PC-9 (cell line): ENCODE data around the gene NUP133. TPM values are rescaled to one million over a fixed set of nuclear protein-coding genes. Genes with fewer than 3 reads are reported as not detected.

Source experiments
- BruUV-seq: library from RNA; stranded (reverse); fragments of 400-500 nt; replicated peaks from 2 replicates; lab custom pipeline; 2021; lab: Mats Ljungman, UMichigan
- CTCF ChIA-PET: fragments of 300-600 bp; sonication (Branson Sonifier 250); formaldehyde crosslinking; loops from one replicate; lab custom pipeline; 2022; ENCODE audit warnings: antibody characterized with exemption; lab: Charles Lee
- POLR2A ChIA-PET: fragments of 300-600 bp; sonication (Branson Sonifier 250); formaldehyde crosslinking; loops from one replicate; lab custom pipeline; 2022; ENCODE audit warnings: antibody characterized with exemption; ENCODE audit not compliant: unreplicated experiment; lab: Charles Lee
- DNase-seq, 2 experiments: peaks; one replicate each; pipeline versions ENCODE4 v3.0.0 to v3.0.0-alpha.2; 2015 to 2022; ENCODE audit warnings: mixed read lengths in 1 of 2
- H2AFZ ChIP-seq: fragments of 200-600 bp; sonication (generic); 2 replicates; pipeline ENCODE4 v1.8.1; 2017; ENCODE audit warnings: antibody characterized with exemption
- H3F3A ChIP-seq: fragments of 200-600 bp; sonication (generic); 2 replicates; pipeline ENCODE4 v1.8.1; 2017; ENCODE audit warnings: antibody characterized with exemption, mild to moderate bottlenecking, low read depth; ENCODE audit not compliant: insufficient read depth
- H3K27ac ChIP-seq: fragments of 200-600 bp; sonication (generic); 2 replicates; pipeline ENCODE4 v1.6.1; 2016; ENCODE audit warnings: mixed run types
- H3K27me3 ChIP-seq: fragments of 200-600 bp; sonication (generic); 2 replicates; pipeline ENCODE4 v1.6.1; 2016; ENCODE audit warnings: low read depth, mixed run types; ENCODE audit not compliant: insufficient read depth
- H3K36me3 ChIP-seq: fragments of 200-600 bp; sonication (generic); 2 replicates; pipeline ENCODE4 v1.6.1; 2016; ENCODE audit warnings: low read depth, mixed run types
- H3K4me1 ChIP-seq: fragments of 200-600 bp; sonication (generic); replicated peaks from 2 replicates; pipeline ENCODE4 v1.6.1; 2016; ENCODE audit warnings: mixed run types; ENCODE audit not compliant: insufficient read depth
- H3K4me2 ChIP-seq: fragments of 200-600 bp; sonication (generic); 2 replicates; pipeline ENCODE4 v1.6.1; 2017; ENCODE audit warnings: mixed run types
- H3K4me3 ChIP-seq: fragments of 200-600 bp; sonication (generic); 2 replicates; pipeline ENCODE4 v1.6.1; 2016; ENCODE audit warnings: mixed run types
- H3K79me2 ChIP-seq: fragments of 200-600 bp; sonication (generic); 2 replicates; pipeline ENCODE4 v1.6.1; 2017; ENCODE audit warnings: low read depth, mixed run types
- H3K9me2 ChIP-seq: fragments of 200-600 bp; sonication (generic); 2 replicates; pipeline ENCODE4 v1.8.1; 2017; ENCODE audit warnings: mild to moderate bottlenecking; ENCODE audit not compliant: insufficient read depth
- H3K9me3 ChIP-seq: fragments of 200-600 bp; sonication (generic); 2 replicates; pipeline ENCODE4 v1.8.1; 2016; ENCODE audit warnings: low read depth; ENCODE audit not compliant: insufficient read depth
- H4K20me1 ChIP-seq: fragments of 200-600 bp; sonication (generic); 2 replicates; pipeline ENCODE4 v1.8.1; 2017; ENCODE audit not compliant: insufficient read depth
- EZH2 ChIP-seq: fragments of 200-600 bp; sonication (generic); IDR thresholded peaks from 2 replicates; pipeline ENCODE4 v1.8.0; 2017; ENCODE audit warnings: antibody characterized with exemption, low read depth
- intact Hi-C: fragments of 100-400 bp; cut with micrococcal nuclease; formaldehyde crosslinking; loops from one replicate; pipeline ENCODE4 v1.10.0; 2022; ENCODE audit not compliant: unreplicated experiment
- total RNA-seq: library from RNA; stranded (reverse); gene quantifications from 2 replicates; pipeline ENCODE4 v1.2.3, GENCODE V29; 2021
- TF ChIP-seq, protein P1 (sequence below): fragments of 200-600 bp; sonication (generic); conservative IDR thresholded peaks from 2 replicates; pipeline ENCODE4 v1.6.1; 2017; ENCODE audit warnings: mixed run types, antibody characterized with exemption, mild to moderate bottlenecking, moderate library complexity

Gene NUP133
- total RNA-seq, 1 experiment from 2014 or later = 38.5 TPM

DNA sequence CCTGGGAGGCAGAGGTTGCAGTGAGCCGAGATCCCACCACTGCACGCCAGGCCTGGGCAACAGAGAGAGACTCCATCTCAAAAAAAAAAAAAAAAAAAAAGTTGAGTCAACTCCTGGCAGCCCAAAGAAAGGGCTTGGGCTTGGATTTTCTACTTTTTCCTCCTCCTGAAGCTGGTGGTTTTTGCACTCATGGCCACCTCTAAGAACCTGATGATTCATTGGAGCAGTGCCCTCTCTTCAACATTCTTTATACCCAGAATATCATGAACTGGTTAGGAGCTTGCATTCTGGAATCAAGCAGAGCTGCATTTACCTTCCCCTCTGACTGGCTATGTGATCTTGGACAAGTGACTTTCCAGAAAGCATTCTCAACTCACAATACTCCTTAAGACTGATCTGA lies 70.7 kb downstream of the NUP133 start:
- no peaks in the 10 kb centered on the region for H3K4me1 ChIP-seq
- no peaks in the 10 kb centered on the region for H3K27me3 ChIP-seq
- no peaks in the 10 kb centered on the region for H3K36me3 ChIP-seq
- H3K4me3 ChIP-seq = no peak overlapping the region
- ChIA-PET CTCF (no interaction called here), POLR2A (no interaction called here)
- no peak for TF ChIP-seq EZH2
- TF ChIP-seq, protein P1, sequence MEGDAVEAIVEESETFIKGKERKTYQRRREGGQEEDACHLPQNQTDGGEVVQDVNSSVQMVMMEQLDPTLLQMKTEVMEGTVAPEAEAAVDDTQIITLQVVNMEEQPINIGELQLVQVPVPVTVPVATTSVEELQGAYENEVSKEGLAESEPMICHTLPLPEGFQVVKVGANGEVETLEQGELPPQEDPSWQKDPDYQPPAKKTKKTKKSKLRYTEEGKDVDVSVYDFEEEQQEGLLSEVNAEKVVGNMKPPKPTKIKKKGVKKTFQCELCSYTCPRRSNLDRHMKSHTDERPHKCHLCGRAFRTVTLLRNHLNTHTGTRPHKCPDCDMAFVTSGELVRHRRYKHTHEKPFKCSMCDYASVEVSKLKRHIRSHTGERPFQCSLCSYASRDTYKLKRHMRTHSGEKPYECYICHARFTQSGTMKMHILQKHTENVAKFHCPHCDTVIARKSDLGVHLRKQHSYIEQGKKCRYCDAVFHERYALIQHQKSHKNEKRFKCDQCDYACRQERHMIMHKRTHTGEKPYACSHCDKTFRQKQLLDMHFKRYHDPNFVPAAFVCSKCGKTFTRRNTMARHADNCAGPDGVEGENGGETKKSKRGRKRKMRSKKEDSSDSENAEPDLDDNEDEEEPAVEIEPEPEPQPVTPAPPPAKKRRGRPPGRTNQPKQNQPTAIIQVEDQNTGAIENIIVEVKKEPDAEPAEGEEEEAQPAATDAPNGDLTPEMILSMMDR = no peak
- H3K79me2 ChIP-seq = no peaks in the 10 kb centered on the region
- no peaks in the 10 kb centered on the region for H3K9me2 ChIP-seq
- no TSS peak for BruUV-seq
- DNase-seq = no peak
- no peaks in the 10 kb centered on the region for H4K20me1 ChIP-seq
- intact Hi-C loops = no loop called here
- no peaks in the 10 kb centered on the region for H3F3A ChIP-seq
- no peak overlapping the region for H3K27ac ChIP-seq
- H3K4me2 ChIP-seq = no peak overlapping the region
- no peaks in the 10 kb centered on the region for H3K9me3 ChIP-seq
- H2AFZ ChIP-seq = no peak overlapping the region

DNA sequence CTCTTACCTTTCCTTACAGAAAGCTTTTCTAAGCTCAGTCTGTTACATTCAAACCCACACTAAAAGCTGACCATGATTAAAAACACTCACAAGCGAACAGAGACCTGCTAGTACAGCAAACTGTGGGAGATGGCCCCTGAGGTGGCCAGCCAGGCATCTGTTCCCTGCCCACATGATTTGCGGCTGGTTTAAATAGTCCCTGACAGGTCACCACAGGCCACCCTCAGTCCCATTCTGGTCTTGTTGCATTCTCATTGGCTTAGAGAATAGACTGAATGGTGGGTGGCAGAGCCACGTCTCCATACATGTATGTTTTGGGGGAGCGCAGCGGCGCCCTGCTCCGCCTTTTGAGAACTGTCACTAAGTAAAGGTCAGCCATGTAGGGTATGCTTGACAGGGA lies 71.9 kb downstream of the NUP133 start:
- ChIA-PET CTCF (no interaction called here), POLR2A (interaction anchor here (0.6 kb wide), 1 partner anchor 183 kb away, joined by 7 read pairs; no protein-coding TSS in a partner anchor)
- no peaks in the 10 kb centered on the region for H3F3A ChIP-seq
- no peak for DNase-seq
- H3K27me3 ChIP-seq = no peaks in the 10 kb centered on the region
- no peak overlapping the region for H3K4me2 ChIP-seq
- no peak overlapping the region for H3K4me3 ChIP-seq
- no peaks in the 10 kb centered on the region for H4K20me1 ChIP-seq
- no peak for TF ChIP-seq EZH2
- TF ChIP-seq, protein P1 = no peak
- H3K9me3 ChIP-seq = no peaks in the 10 kb centered on the region
- no peaks in the 10 kb centered on the region for H3K79me2 ChIP-seq
- H3K4me1 ChIP-seq = no peaks in the 10 kb centered on the region
- intact Hi-C loops = no loop called here
- no peaks in the 10 kb centered on the region for H3K36me3 ChIP-seq
- no peak overlapping the region for H2AFZ ChIP-seq
- no peaks in the 10 kb centered on the region for H3K9me2 ChIP-seq
- no TSS peak for BruUV-seq
- H3K27ac ChIP-seq = no peak overlapping the region

DNA sequence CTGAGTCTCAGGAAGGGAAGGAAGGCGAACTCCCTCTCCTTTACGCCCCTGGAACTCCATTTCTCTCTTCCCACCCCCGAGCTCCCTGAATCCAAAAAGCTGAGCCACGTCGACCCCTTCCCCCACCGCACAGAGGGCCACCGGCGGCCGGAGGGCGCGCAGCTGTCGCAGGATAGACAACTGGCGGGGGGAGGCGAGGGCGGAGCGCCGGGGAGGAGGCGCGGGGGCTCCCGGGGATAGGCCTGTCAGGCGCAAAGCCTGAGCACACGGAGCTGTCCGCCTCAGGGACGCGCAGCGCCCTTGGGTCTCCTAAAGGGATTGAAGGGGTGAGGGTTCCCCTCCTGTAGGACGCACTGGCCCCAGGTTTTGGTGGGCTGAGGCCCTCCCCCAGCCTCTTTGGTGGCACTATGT lies 73.5 kb downstream of the NUP133 start:
- Histone ChIP-seq H3K4me3 (no peak overlapping the region), H3K4me1 (no peaks in the 10 kb centered on the region), H3K27ac (no peak overlapping the region), H3K36me3 (no peaks in the 10 kb centered on the region), H3K27me3 (no peaks in the 10 kb centered on the region), H3K9me2 (no peaks in the 10 kb centered on the region), H3F3A (no peaks in the 10 kb centered on the region), H2AFZ (no peak overlapping the region), H3K79me2 (no peaks in the 10 kb centered on the region), H3K4me2 (no peak overlapping the region), H4K20me1 (no peaks in the 10 kb centered on the region), H3K9me3 (no peaks in the 10 kb centered on the region)
- TF ChIP-seq, protein P1 = no peak
- no peak for TF ChIP-seq EZH2
- no peak for DNase-seq
- intact Hi-C loops = no loop called here
- POLR2A ChIA-PET = no interaction called here
- no TSS peak for BruUV-seq
- CTCF ChIA-PET = no interaction called here
